DMS53 treated with DMSO at 0.1 percent for 48 hours (cell line): Measurements from ENCODE around the gene MORN1.

Experiments
- DNase-seq: peaks from one replicate; lab custom pipeline; 2025; ENCODE audit not compliant: unreplicated experiment; lab: John Stamatoyannopoulos, UW

MORN1 gene

GRCh38 chr1:2422523-2422922 lies 31.2 kb upstream of the MORN1 start:
- DNase-seq: no peak

- no peak for DNase-seq
Observed at GRCh38 chr1:2419416-2419815, 28.1 kb upstream of the MORN1 start.

DNA sequence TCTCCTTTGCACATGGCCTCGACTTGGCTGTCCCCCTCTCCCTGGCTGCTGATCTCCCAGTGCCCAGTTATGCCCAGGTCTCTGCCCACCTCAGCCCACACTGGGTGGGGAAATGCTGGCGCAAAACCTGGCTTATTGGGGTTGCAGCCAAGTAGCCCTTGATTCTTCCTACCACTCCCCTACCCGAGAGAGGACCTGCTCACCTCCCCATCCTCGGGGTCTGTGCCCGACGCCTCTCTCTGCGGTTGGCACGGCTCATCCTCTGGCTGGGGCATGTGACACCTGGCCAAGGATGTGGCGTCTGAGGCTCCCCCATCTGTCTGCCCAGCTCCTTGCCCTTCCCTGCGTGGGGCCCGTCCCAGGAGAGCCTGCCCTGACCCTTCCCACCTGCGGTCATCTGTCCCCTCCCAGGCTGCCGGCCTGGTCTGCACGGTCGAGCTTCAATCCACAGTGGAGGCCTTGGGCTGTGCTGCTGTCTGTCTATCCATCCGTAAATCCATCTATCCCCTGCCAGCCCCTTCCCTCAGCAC lies 27.5 kb upstream of the MORN1 start:
- DNase-seq: no peak

DNA sequence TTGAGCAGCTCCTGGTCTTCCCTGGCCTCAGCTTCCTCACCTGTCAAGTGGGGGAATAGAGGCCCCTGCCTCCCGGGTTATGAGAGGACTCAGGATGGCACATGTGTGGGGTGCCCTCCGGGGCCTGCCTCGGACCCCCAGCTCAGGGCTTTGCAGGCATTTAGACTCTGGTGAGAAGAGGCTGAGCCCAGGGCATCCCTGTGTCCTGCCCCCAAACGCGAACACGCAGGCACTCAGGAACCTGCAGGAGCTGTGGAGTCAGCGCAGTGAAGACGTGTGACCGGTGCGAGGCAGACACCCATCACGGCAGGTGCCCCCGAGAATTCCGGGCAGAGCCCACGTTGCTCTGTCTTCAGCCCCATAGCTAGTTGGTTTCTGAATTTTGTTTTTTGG lies 26.5 kb upstream of the MORN1 start:
- no peak for DNase-seq

DNA sequence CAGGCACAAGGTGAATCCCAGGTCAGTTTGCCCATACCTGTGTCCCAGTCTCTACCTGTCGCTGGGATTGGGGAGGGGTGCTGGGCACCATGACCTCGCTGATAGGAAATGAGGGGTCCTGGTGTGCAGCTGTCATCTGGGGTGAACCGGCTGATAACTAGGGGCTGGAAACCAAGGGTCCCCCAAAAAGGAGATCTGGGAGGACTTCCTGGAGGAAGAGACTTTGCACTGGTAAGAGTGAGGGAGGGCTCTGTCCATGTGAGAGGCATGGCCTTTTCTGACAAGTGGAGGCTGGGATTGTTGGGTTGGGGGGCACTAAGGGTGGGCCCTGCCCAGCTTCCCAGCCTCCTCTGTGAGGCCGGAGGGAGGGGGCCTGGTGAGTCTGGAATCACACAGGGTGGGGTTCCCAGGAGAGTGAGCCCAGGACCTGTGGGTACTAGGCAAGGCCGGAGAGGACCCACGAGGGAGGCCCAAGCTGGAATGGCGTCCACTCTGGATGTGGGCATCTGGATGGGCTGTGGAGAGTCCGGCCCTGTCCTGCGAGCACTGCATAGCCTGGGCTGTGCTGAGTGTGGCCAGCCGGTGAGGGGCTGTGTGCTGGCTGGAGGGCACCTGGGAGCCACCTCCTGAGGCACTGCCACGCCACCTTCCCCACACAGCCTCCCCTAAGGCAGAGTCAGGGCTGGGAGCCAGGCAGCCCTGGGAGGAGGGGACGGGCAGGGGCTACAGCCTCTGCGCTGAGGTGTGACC lies 25.9 kb upstream of the MORN1 start:
- no peak for DNase-seq

GRCh38 chr1:2416403-2416802 lies 25.0 kb upstream of the MORN1 start:
- DNase-seq: no peak

GRCh38 chr1:2415801-2416208 lies 24.5 kb upstream of the MORN1 start:
- DNase-seq: peak; percentile 63

DNA sequence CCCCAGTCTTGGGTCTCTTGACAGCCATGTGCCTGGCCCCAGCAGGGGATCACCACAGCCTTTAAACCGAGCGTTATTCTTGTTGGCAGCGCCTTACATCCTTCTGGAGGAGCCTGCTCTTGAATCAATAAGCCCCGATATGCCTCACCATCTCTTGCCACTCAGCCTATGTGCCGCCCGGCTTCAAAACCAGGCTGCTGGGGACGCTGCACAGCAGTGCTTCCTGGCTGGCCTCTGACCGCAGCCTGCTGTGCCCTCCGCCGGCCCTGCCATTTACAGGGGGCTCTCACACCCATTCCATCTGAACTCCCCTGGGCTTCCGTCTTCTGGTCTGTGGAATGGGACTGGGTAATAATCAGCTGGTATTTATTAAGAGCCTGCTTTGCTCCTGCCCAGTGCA lies 24.0 kb upstream of the MORN1 start:
- no peak for DNase-seq

- DNase-seq: peak; percentile 57
Observed at GRCh38 chr1:2414297-2414958, 23.1 kb upstream of the MORN1 start.

- DNase-seq: no peak
Observed at GRCh38 chr1:2413495-2414296, 22.3 kb upstream of the MORN1 start.

DNA sequence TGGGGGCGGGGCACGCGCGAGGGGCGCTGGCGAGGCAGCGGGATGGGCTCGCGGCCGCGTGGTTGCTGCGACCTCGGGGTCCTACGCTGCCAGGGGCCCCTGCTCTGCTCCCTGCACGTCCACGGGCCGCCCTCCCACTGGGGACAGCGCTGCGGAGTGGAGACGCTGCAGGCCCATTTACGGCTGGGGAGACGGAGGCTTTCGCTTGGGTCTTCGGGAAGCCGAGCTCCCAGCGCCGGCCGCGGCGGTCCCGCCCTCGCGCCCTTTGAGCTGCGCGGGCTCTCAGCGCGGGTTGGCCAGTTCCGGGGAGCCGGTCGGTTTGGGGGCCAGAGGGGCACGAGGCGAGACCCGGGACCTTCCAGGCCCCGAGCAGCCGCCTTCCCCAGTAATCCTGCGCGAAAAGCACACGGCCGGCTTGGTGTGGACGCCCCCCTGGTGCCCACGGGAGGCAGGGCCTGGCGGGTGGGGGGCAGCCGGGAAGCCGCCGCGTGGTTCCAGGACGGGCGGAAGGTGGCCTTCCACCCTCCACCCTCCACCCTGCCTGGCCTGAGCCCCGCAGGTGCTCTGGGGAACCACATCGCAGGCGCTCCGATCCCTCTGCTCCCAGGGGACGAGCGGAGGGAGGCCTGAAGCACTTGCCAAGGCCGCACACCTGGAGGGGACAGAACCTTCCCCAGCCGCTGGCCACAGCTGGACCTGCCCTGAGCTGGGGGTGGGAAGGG lies 21.6 kb upstream of the MORN1 start:
- DNase-seq: peak; percentile 68

DNA sequence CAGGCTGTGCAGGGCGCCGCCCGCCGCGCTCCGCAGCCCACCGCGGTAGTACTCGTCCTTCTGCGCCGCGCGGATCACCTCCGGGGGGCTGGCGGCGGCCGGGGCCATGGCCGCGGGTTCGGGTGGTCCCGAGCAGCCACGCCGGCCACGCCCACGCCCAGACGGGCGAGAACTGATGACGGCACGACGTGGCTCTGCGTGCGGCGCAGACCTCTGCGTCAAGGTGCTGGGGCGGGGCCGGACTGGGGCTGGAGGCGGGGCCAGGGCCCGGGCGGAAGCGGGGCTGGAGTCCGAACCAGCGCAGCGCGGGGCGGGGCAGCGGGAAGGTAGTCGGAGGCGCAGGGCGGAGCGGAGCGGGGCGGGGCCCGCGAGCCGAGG lies 21.0 kb upstream of the MORN1 start, which contains the start of gene PEX10:
TSS of gene PEX10 (minus strand) at position 170 of the 378 bp plus-strand sequence. CDS start at position 108, 62 bp downstream.
- DNase-seq: peak; percentile 88

DNA sequence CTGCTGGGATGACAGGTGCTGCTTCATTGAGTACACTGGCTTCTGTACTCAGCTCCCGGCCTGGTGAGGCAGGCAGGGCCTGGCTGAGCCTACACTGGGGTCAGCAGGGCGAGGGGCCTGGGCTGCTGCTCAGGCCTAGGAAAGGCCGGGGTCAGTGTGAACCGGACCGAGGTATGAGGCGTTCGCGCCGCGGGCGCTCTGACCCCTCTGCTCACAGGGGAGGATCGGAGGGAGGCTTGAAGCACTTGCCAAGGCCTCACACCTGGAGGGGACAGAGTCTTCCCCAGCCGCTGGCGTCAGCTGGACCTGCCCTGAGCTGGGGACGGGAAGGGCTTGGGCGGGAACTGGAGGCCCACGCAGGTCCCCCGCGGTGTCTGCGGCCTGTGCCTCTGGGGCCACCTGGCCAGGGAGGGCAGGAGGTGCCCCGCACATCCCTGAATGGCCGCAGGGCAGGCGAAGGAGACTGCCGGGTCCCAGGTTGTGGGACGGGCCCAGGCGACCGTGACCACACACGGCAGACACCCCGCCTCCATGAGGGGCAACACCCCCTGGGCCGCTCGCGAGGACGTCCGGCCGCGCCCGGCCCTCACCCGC lies 20.5 kb upstream of the MORN1 start:
- DNase-seq: no peak

DNA sequence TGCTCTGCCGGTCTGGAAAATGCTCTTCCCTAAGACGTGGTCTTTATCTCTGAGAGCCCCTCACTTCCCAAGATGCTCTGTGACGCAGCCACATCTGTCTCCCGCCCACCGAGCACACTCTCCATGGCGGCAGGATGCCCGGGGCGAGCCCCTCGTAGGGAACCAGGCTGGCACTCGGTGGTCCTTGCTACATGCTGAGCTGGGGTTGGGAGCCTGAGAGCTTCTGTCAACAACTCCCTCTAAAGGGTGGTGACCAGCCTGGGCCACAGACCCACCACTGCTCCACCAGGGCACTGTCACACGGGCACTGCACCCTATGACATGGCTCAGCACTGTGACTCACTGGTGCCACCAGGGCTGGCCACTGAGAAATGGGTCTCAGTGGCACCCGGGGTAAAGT lies 18.4 kb upstream of the MORN1 start:
- no peak for DNase-seq

- DNase-seq: no peak
Observed at GRCh38 chr1:2408859-2409276, 17.5 kb upstream of the MORN1 start.

DNA sequence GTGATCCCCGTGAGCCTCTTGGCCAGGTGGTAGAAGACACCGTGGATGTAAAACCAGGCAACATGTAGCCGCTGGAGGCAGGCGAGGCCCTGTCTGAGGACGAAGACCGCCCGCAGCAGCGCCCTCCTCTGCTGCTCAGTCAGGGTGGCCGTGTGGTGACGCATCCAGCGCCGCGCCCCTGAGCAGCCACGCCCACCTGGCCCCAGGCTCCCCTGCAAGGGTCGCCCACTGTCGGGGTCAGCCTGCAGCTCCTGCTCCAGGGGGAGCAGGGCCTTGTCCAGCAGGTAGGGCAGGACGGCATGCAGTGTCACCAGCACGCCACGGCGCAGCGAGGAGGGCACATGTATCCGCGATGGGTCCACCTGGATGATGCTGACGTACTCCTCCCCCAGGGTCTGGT lies 17.1 kb upstream of the MORN1 start:
- no peak for DNase-seq

GRCh38 chr1:2407991-2408275 lies 16.6 kb upstream of the MORN1 start:
- DNase-seq: no peak

DNA sequence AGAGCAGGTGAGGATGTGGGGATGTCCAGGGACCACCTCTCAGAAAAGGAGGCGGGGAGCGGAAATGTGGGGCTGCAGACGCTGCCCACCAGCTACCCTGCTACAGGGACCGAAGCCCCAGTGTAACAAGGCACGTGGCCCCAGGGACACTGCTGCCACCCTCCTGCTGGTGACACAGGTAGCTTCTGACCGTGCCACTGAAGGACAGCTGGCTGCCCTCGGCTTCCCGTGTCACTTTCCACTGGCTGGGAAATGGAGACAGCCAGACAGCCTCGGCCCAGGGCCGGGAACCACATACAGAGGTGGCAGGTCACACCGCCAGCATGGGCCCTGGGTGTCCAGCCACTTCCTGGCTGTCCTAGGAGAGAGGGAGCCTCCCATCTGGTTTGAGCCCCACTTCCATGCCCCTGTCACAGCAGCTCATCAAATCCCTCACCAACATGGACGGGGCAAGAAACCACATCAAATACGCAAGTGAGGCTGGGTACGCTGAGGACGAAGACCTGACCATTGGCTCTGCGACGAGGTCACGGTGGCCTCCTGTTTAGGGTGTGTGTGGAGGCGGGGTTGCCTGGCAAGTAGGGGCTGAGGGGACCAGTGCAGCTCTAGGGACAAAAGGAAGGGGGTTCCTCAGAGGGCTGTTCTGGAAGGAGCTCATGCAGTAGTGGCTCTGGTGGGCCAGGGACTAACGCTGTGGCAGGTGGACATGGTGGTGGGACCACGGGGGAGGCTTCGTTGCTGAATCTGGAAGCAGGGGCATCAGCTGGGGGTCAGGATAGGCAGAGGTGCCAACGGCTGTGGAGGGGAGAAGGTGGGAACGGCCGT lies 16.0 kb upstream of the MORN1 start:
- no peak for DNase-seq

GRCh38 chr1:2406451-2407041 lies 15.2 kb upstream of the MORN1 start:
- DNase-seq: no peak
